NCI-H2029 (cell line): ENCODE measurements around the gene SLC17A4.

Experiments used
- DNase-seq: peaks from one replicate; lab custom pipeline; 2025; lab: John Stamatoyannopoulos, UW

Gene SLC17A4

GRCh38 chr6:25821341-25821740 is 66.8 kb downstream of the SLC17A4 start:
- DNase-seq: no peak

DNA sequence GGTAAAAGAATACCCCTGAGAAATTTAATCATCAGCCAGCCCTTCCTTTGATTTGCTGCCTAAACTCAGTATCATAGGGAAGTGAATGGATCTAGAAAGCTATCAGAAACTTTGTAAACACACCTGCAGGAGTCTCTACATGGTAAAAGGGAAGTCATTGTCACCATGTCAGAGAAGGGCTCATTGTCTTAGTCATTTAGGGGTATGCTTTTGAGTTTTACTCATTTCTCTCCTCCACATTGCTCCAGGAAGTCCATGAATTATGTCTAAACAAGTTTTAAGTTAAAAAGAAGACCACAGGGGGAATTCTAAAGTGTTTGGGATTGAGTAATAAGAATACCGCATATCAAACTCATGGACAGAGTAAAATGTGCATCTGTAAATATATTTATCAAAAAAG is 74.8 kb downstream of the SLC17A4 start:
- DNase-seq: no peak

- DNase-seq: no peak
These were observed 75.9 kb downstream of the SLC17A4 start for GRCh38 chr6:25830458-25830857.
